GM12873 (cell line): ENCODE measurements around the gene DNPEP.

ENCODE experiments used
- CTCF ChIP-seq: IDR thresholded peaks from 2 replicates; pipeline ENCODE4 v1.5.1; 2012; ENCODE audit warnings: low read depth, mild to moderate bottlenecking, moderate library complexity, low read length, control low read depth; ENCODE audit not compliant: insufficient read depth; ENCODE audit errors: missing control alignments

DNPEP gene

GRCh38 chr2:219398721-219399363 is 11.1 kb upstream of the DNPEP start:
- no peak for TF ChIP-seq CTCF

GRCh38 chr2:219396863-219397457 is 9.2 kb upstream of the DNPEP start:
- TF ChIP-seq CTCF: no peak

GRCh38 chr2:219395609-219396008 is 7.9 kb upstream of the DNPEP start:
- TF ChIP-seq CTCF: no peak

GRCh38 chr2:219392754-219393153 is 5.0 kb upstream of the DNPEP start:
- no peak for TF ChIP-seq CTCF

GRCh38 chr2:219388907-219389156 is 1.1 kb upstream of the DNPEP start:
- no peak for TF ChIP-seq CTCF

- peak; percentile 51 for TF ChIP-seq CTCF
Observed at GRCh38 chr2:219388121-219388906, 602 bp upstream of the DNPEP start.

- TF ChIP-seq CTCF: no peak
Observed at GRCh38 chr2:219386532-219387280, 1.0 kb downstream of the DNPEP start.
